Retinal pigment epithelial cell (primary cell): ENCODE data around the gene OR5M8.

Source experiments
- DNase-seq: peaks from one replicate; pipeline ENCODE4 v3.0.0-alpha.2; 2010; ENCODE audit warnings: low read depth
- H3K4me3 ChIP-seq: 2 replicates; pipeline ENCODE4 v1.5.1; 2011; ENCODE audit warnings: mild to moderate bottlenecking, low read length, control low read depth, moderate library complexity
- CTCF ChIP-seq: conservative IDR thresholded peaks from 2 replicates; pipeline ENCODE4 v1.5.1; 2011; ENCODE audit warnings: low read depth, low read length, control low read depth, inconsistent platforms

OR5M8 gene

DNA sequence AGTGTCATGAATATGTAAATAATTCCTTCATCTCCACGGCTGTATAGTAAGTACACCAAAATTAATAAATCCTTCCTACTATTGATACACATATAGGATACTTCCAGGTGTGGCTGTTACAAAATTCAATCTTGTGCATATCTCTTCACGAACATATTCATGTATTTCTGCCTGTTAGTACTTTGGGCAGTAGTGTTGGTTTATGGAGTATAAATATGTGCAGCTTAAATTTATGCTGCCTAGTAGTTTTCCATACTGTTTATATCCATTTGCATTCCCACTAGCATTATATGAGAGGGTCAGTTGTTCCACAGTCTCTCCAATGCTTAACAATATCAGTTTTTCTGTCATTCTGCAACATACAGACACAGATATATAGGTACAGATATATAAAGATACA lies 3.9 kb upstream of the OR5M8 start:
- no peak overlapping the region for H3K4me3 ChIP-seq
- DNase-seq, result no peak
- TF ChIP-seq CTCF, result no peak

- no peak for TF ChIP-seq CTCF
- H3K4me3 ChIP-seq, result no peak overlapping the region
- DNase-seq, result no peak
Measured at GRCh38 chr11:56486801-56487200, 4.4 kb downstream of the OR5M8 start.

DNA sequence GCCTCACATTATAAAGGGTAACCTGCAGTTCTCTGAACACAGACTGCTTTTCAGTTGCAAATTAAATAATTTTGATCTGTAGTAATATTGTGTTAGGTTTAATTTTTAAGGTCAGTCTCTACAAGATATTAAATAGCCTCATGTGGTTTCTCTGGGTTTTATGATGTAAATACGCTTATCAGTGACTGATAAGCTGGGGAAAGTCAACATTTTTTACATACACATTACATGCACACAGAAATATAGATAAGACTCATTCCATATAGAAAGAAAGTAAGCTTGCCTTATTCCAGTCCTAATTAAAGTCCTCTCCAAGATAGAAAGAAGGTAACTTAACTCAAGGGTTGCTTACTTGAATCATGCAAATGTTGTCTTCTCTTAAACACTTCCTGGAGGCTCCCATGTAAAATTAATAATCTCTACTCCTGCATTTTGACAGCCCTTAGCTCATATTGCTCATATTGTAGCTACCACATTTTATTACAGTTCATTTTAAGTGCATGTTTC lies 16.4 kb downstream of the OR5M8 start:
- H3K4me3 ChIP-seq, result no peak overlapping the region
- DNase-seq, result no peak
- TF ChIP-seq CTCF, result no peak

GRCh38 chr11:56473252-56473651 lies 17.9 kb downstream of the OR5M8 start, which contains the start of gene OR5M3:
OR5M3 (minus strand) TSS chr11:56473352; CDS start chr11:56470497, 2,855 bp downstream.
- no peak for TF ChIP-seq CTCF
- H3K4me3 ChIP-seq, result no peak within 1 kb of the TSS
- no peak for DNase-seq

GRCh38 chr11:56457076-56457475 lies 34.1 kb downstream of the OR5M8 start:
- no peak for TF ChIP-seq CTCF
- no peak for DNase-seq
- H3K4me3 ChIP-seq, result no peak overlapping the region

DNA sequence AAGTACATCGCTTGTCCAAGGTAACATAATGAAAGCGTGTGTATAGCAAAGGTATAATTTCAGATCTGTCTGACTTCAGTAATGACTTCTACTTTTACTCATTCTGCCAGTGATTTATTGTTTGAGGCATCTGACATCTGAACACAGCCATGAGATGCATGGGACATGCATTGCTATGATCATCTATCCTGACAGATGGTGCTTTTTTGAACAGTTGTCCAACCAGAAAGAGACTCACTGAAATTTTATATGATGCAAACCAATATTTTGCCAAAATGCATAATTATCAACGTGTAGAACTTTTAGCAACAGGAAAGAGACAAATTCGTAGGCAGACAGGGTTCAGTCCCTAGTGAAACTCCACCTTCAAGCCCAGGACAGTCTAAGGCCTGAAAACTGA lies 37.6 kb downstream of the OR5M8 start:
- no peak overlapping the region for H3K4me3 ChIP-seq

More for the DNA sequence above, 37.6 kb downstream of the OR5M8 start:
- TF ChIP-seq CTCF, result no peak
- DNase-seq, result no peak
